ENCODE results near the gene TBCK.

TBCK gene

DNA sequence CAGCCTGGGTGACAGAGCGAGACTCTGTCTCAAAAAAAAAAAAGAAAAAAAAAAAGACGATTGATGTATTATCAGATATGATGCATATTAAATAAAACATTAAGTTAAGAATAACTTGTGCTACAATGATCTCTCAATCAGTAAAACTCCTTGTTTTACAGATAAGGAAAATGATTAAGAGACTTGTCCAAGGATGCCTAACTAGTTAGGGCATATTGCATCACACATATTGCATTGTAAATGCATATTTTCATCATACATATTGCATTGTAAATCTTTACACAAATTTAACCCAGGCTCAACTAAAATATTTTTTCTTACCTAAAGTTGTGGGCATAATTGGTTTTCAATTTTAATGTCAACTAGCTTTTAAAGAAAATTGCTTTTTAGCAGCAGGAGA, 26.3 kb downstream of the TBCK start:
- TF ChIP-seq POLR2AphosphoS5 (IDR thresholded peaks at IDR 0.05; ENCODE audit: borderline replicate concordance, low read depth, low read length) (no peak), EZH2 (IDR thresholded peaks at IDR 0.05) (no peak), FOXP2 (optimal IDR thresholded peaks at IDR 0.05; ENCODE audit: control extremely low read depth, extremely low read length, insufficient read depth) (no peak)

GRCh38 chr4:106287353-106287969, 28.5 kb downstream of the TBCK start:
- DNase-seq (ENCODE audit: low read depth, low spot score) = no peak
- Histone ChIP-seq H3K9ac (ENCODE audit: insufficient read length) (no peak overlapping the region), H3K9me3 (ENCODE audit: low read depth, low read length) (no peaks in the 10 kb centered on the region), H3K4me3 (no peak overlapping the region), H3K27ac (no peak overlapping the region), H3K36me3 (ENCODE audit: insufficient read depth, low read length) (peaks cover 21% of the 10 kb centered on the region; the same call in 1 of the 2 replicates)
- TF ChIP-seq POLR2AphosphoS5 (IDR thresholded peaks at IDR 0.05; ENCODE audit: borderline replicate concordance, low read depth, low read length) = no peak
- TF ChIP-seq FOXP2 (optimal IDR thresholded peaks at IDR 0.05; ENCODE audit: control extremely low read depth, extremely low read length, insufficient read depth) = no peak
- no peak for TF ChIP-seq EZH2 (IDR thresholded peaks at IDR 0.05)

More for the DNA sequence above, 26.3 kb downstream of the TBCK start:
- no peak overlapping the region for H3K27ac ChIP-seq
- no peak for DNase-seq (ENCODE audit: low read depth, low spot score)
- H3K9ac ChIP-seq (ENCODE audit: insufficient read length) = no peak overlapping the region
- H3K9me3 ChIP-seq (ENCODE audit: low read depth, low read length) = no peaks in the 10 kb centered on the region
- peaks cover 16% of the 10 kb centered on the region for H3K36me3 ChIP-seq (ENCODE audit: insufficient read depth, low read length)
- no peak overlapping the region for H3K4me3 ChIP-seq

GRCh38 chr4:106286611-106287010, 29.4 kb downstream of the TBCK start:
- Histone ChIP-seq H3K36me3 (ENCODE audit: insufficient read depth, low read length) (peaks cover 25% of the 10 kb centered on the region), H3K9me3 (ENCODE audit: low read depth, low read length) (no peaks in the 10 kb centered on the region), H3K4me3 (no peak overlapping the region), H3K27ac (no peak overlapping the region), H3K9ac (ENCODE audit: insufficient read length) (no peak overlapping the region)
- DNase-seq (ENCODE audit: low read depth, low spot score) = no peak
- TF ChIP-seq EZH2 (IDR thresholded peaks at IDR 0.05) (no peak), FOXP2 (optimal IDR thresholded peaks at IDR 0.05; ENCODE audit: control extremely low read depth, extremely low read length, insufficient read depth) (no peak), POLR2AphosphoS5 (IDR thresholded peaks at IDR 0.05; ENCODE audit: borderline replicate concordance, low read depth, low read length) (no peak)

- Histone ChIP-seq H3K4me3 (no peak overlapping the region), H3K9me3 (ENCODE audit: low read depth, low read length) (no peaks in the 10 kb centered on the region), H3K9ac (ENCODE audit: insufficient read length) (no peak overlapping the region), H3K27ac (no peak overlapping the region), H3K36me3 (ENCODE audit: insufficient read depth, low read length) (peaks cover 27% of the 10 kb centered on the region)
- TF ChIP-seq POLR2AphosphoS5 (IDR thresholded peaks at IDR 0.05; ENCODE audit: borderline replicate concordance, low read depth, low read length) (no peak), FOXP2 (optimal IDR thresholded peaks at IDR 0.05; ENCODE audit: control extremely low read depth, extremely low read length, insufficient read depth) (no peak), EZH2 (IDR thresholded peaks at IDR 0.05) (no peak)
- no peak for DNase-seq (ENCODE audit: low read depth, low spot score)
Observed at GRCh38 chr4:106284227-106284626, 31.8 kb downstream of the TBCK start.

DNA sequence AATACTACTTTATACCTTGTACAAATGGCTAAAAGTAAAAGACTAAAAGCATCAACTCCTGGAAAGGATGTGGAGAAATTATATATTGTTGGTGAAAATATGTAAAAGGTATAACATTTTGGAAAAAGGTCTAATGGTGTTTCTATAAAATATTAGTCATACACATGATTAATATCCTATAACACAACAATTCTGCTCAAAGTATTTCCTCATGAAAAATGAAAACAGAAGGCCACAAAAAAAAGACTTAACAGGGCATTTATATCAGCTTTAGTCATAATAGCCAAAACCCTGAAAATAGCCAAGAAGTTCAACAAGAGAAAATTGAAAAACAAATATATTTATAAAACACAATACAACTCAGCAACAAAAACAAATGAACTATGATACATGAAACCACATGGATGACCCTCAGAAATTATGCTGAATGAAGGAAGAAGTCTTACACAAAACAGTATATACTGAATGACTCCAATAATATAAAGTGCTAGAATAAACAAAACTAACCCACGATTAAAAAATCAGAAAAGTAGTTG, 38.8 kb downstream of the TBCK start:
- no peaks in the 10 kb centered on the region for H3K9me3 ChIP-seq (ENCODE audit: low read depth, low read length)
- no peak overlapping the region for H3K9ac ChIP-seq (ENCODE audit: insufficient read length)
- H3K36me3 ChIP-seq (ENCODE audit: insufficient read depth, low read length) = peaks cover 20% of the 10 kb centered on the region
- no peak overlapping the region for H3K4me3 ChIP-seq
- TF ChIP-seq FOXP2 (optimal IDR thresholded peaks at IDR 0.05; ENCODE audit: control extremely low read depth, extremely low read length, insufficient read depth) (no peak), EZH2 (IDR thresholded peaks at IDR 0.05) (no peak), POLR2AphosphoS5 (IDR thresholded peaks at IDR 0.05; ENCODE audit: borderline replicate concordance, low read depth, low read length) (no peak)
- H3K27ac ChIP-seq = no peak overlapping the region
- DNase-seq (ENCODE audit: low read depth, low spot score) = no peak

DNA sequence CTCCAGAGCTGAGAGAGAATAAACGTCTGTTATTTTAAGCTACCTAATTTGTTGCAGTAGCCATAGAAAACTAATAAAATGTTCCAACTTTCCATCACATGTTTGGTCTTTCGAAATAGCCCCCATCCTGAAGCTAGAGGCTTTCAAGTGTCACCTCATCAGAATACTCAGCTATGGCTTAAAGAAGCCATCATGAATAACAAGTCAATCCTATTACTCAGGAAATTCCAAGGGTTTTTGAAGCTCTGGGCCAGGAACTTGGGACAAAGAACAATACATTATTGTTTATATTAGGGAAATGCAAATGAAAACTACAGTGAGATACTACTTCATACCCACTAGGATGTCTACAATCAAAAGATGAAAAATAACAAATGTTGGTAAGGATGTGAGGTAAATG, 42.2 kb downstream of the TBCK start:
- no peak for DNase-seq (ENCODE audit: low read depth, low spot score)
- peaks cover 12% of the 10 kb centered on the region for H3K36me3 ChIP-seq (ENCODE audit: insufficient read depth, low read length)
- no peaks in the 10 kb centered on the region for H3K9me3 ChIP-seq (ENCODE audit: low read depth, low read length)
- H3K9ac ChIP-seq (ENCODE audit: insufficient read length) = no peak overlapping the region
- no peak overlapping the region for H3K27ac ChIP-seq
- TF ChIP-seq POLR2AphosphoS5 (IDR thresholded peaks at IDR 0.05; ENCODE audit: borderline replicate concordance, low read depth, low read length) (no peak), EZH2 (IDR thresholded peaks at IDR 0.05) (no peak), FOXP2 (optimal IDR thresholded peaks at IDR 0.05; ENCODE audit: control extremely low read depth, extremely low read length, insufficient read depth) (no peak)
- no peak overlapping the region for H3K4me3 ChIP-seq

GRCh38 chr4:106270736-106271135, 45.3 kb downstream of the TBCK start:
- Histone ChIP-seq H3K4me3 (no peak overlapping the region), H3K36me3 (ENCODE audit: insufficient read depth, low read length) (peaks cover 12% of the 10 kb centered on the region), H3K9me3 (ENCODE audit: low read depth, low read length) (no peaks in the 10 kb centered on the region), H3K27ac (no peak overlapping the region), H3K9ac (ENCODE audit: insufficient read length) (no peak overlapping the region)
- DNase-seq (ENCODE audit: low read depth, low spot score) = no peak
- TF ChIP-seq EZH2 (IDR thresholded peaks at IDR 0.05) (no peak), POLR2AphosphoS5 (IDR thresholded peaks at IDR 0.05; ENCODE audit: borderline replicate concordance, low read depth, low read length) (no peak), FOXP2 (optimal IDR thresholded peaks at IDR 0.05; ENCODE audit: control extremely low read depth, extremely low read length, insufficient read depth) (no peak)

- H3K4me3 ChIP-seq = peak overlapping the region; percentile 62
- peak overlapping the region; percentile 55 for H3K9ac ChIP-seq (ENCODE audit: insufficient read length)
- H3K9me3 ChIP-seq (ENCODE audit: low read depth, low read length) = no peaks in the 10 kb centered on the region
- TF ChIP-seq EZH2 (IDR thresholded peaks at IDR 0.05) = no peak
- TF ChIP-seq FOXP2 (optimal IDR thresholded peaks at IDR 0.05; ENCODE audit: control extremely low read depth, extremely low read length, insufficient read depth) = no peak
- no peak for TF ChIP-seq POLR2AphosphoS5 (IDR thresholded peaks at IDR 0.05; ENCODE audit: borderline replicate concordance, low read depth, low read length)
- H3K36me3 ChIP-seq (ENCODE audit: insufficient read depth, low read length) = peaks cover 10% of the 10 kb centered on the region
- H3K27ac ChIP-seq = peak overlapping the region; percentile 93
- peak; percentile 39 for DNase-seq (ENCODE audit: low read depth, low spot score)
Observed at GRCh38 chr4:106269711-106270110, 46.3 kb downstream of the TBCK start.

Data from SK-N-MC (cell line).